Measurements from ENCODE around the gene PPL. TPM values are rescaled to one million over a fixed set of nuclear protein-coding genes. Genes with fewer than 3 reads are reported as not detected.

PPL gene
- total and polyA plus RNA-seq, 8 donors, result 30.4 to 77.1 (median 37.2) TPM

- DNase-seq, result peak in 1 of 4 donors; percentile 13
- Histone ChIP-seq H3K9me3 (no peaks in the 10 kb centered on the region), H3K36me3 (peaks cover 0 to 68% of the 10 kb centered on the region in 2 donors), H3K27me3 (no peaks in the 10 kb centered on the region), H3K4me1 (peaks cover 0 to 19% of the 10 kb centered on the region in 2 donors), H3K4me3 (no peak overlapping the region), H3K27ac (no peak overlapping the region)
- TF ChIP-seq CTCF (IDR thresholded peaks at IDR 0.05), result no peak
- peak; percentile 76 for ATAC-seq
- intact Hi-C loops (cut with DNase I), result no loop called here
These were observed 67.7 kb downstream of the PPL start for GRCh38 chr16:4869147-4869805.

GRCh38 chr16:4868535-4868934, 68.4 kb downstream of the PPL start:
- H3K36me3 ChIP-seq, result peaks cover 0 to 66% of the 10 kb centered on the region in 2 donors
- peaks cover 0 to 27% of the 10 kb centered on the region in 2 donors for H3K4me1 ChIP-seq
- TF ChIP-seq CTCF (IDR thresholded peaks at IDR 0.05), result no peak
- no peak overlapping the region for H3K4me3 ChIP-seq
- H3K27ac ChIP-seq, result no peak overlapping the region
- no peaks in the 10 kb centered on the region for H3K27me3 ChIP-seq
- H3K9me3 ChIP-seq, result no peaks in the 10 kb centered on the region
- no peak for DNase-seq
- ATAC-seq, result no peak
- intact Hi-C loops (cut with DNase I), result no loop called here

GRCh38 chr16:4868026-4868425, 68.9 kb downstream of the PPL start:
- Histone ChIP-seq H3K4me3 (no peak overlapping the region), H3K27ac (no peak overlapping the region), H3K36me3 (peaks cover 0 to 61% of the 10 kb centered on the region in 2 donors), H3K4me1 (peaks cover 0 to 32% of the 10 kb centered on the region in 2 donors), H3K27me3 (no peaks in the 10 kb centered on the region), H3K9me3 (no peaks in the 10 kb centered on the region)
- ATAC-seq, result no peak
- DNase-seq, result peak in 1 of 4 donors; percentile 10
- intact Hi-C loops (cut with DNase I), result no loop called here
- TF ChIP-seq CTCF (IDR thresholded peaks at IDR 0.05), result no peak

GRCh38 chr16:4866586-4866985, 70.4 kb downstream of the PPL start:
- ATAC-seq (no peak), DNase-seq (no peak)
- H3K9me3 ChIP-seq, result no peaks in the 10 kb centered on the region
- peaks cover 0 to 55% of the 10 kb centered on the region in 2 donors for H3K36me3 ChIP-seq
- H3K27ac ChIP-seq, result no peak overlapping the region
- intact Hi-C loops (cut with DNase I), result no loop called here
- no peak overlapping the region for H3K4me3 ChIP-seq
- no peaks in the 10 kb centered on the region for H3K27me3 ChIP-seq
- H3K4me1 ChIP-seq, result peaks cover 0 to 46% of the 10 kb centered on the region in 2 donors
- TF ChIP-seq CTCF (IDR thresholded peaks at IDR 0.05), result no peak

- intact Hi-C loops (cut with DNase I), result no loop called here
- Histone ChIP-seq H3K27ac (no peak overlapping the region), H3K36me3 (peaks cover 0 to 55% of the 10 kb centered on the region in 2 donors), H3K27me3 (no peaks in the 10 kb centered on the region), H3K9me3 (no peaks in the 10 kb centered on the region), H3K4me1 (peaks cover 0 to 52% of the 10 kb centered on the region in 2 donors), H3K4me3 (no peak overlapping the region)
- ATAC-seq (no peak), DNase-seq (no peak)
- TF ChIP-seq CTCF (IDR thresholded peaks at IDR 0.05), result no peak
These were observed 71.6 kb downstream of the PPL start for GRCh38 chr16:4865231-4865860.

Data from left lung (tissue), 10 donors.